T-helper 1 cell treated with Interleukin-12 subunit alpha and Interleukin-12 subunit beta and Interleukin-4 antibody, amounts not matched to agents 30 μg/mL and 1 μg/mL, for 36 hours (primary cell): ENCODE measurements around the gene HOXA5.

Experiments used
- H3K27ac Mint-ChIP-seq: one replicate; pipeline ENCODE4 v1.8.0; 2021; ENCODE audit warnings: mild to moderate bottlenecking, mixed read lengths
- H3K27me3 Mint-ChIP-seq: one replicate; pipeline ENCODE4 v1.8.0; 2021; ENCODE audit warnings: low read depth, mixed read lengths
- H3K36me3 Mint-ChIP-seq: one replicate; pipeline ENCODE4 v1.8.0; 2021; ENCODE audit warnings: low read depth, mixed read lengths
- H3K4me1 Mint-ChIP-seq: one replicate; pipeline ENCODE4 v1.8.0; 2021; ENCODE audit warnings: low read depth, mixed read lengths
- H3K4me3 Mint-ChIP-seq: one replicate; pipeline ENCODE4 v1.8.0; 2021; ENCODE audit warnings: mild to moderate bottlenecking, moderate library complexity, mixed read lengths
- H3K9me3 Mint-ChIP-seq: one replicate; pipeline ENCODE4 v1.8.0; 2021; ENCODE audit warnings: mixed read lengths

The HOXA5 gene

GRCh38 chr7:27152816-27153442 is 9.4 kb upstream of the HOXA5 start:
- Mint-ChIP-seq H3K36me3 (peaks cover 3% of the 10 kb centered on the region), H3K9me3 (no peaks in the 10 kb centered on the region), H3K4me1 (peaks cover 18% of the 10 kb centered on the region), H3K27me3 (peaks cover 95% of the 10 kb centered on the region), H3K4me3 (no peak overlapping the region), H3K27ac (peak overlapping the region; percentile 34)

GRCh38 chr7:27151931-27152815 is 8.7 kb upstream of the HOXA5 start, which contains the start of gene HOXA3:
Gene HOXA3 (minus strand): TSS chr7:27152583. CDS start chr7:27110640, 41,943 bp downstream.
- Mint-ChIP-seq H3K27ac (peak within 1 kb of the TSS; percentile 52), H3K27me3 (peaks cover 93% of the 10 kb centered on the region), H3K4me1 (peaks cover 17% of the 10 kb centered on the region)

GRCh38 chr7:27151341-27151930 is 8.0 kb upstream of the HOXA5 start:
- Mint-ChIP-seq H3K4me3 (peak overlapping the region; percentile 65), H3K27me3 (peaks cover 93% of the 10 kb centered on the region), H3K9me3 (no peaks in the 10 kb centered on the region), H3K27ac (peak overlapping the region; percentile 52), H3K36me3 (peaks cover 3% of the 10 kb centered on the region), H3K4me1 (peaks cover 17% of the 10 kb centered on the region)

More at GRCh38 chr7:27151931-27152815, 8.7 kb upstream of the HOXA5 start, which contains the start of gene HOXA3:
- H3K36me3 Mint-ChIP-seq = peaks cover 3% of the 10 kb centered on the region
- H3K9me3 Mint-ChIP-seq = no peaks in the 10 kb centered on the region
- H3K4me3 Mint-ChIP-seq = peak within 1 kb of the TSS; percentile 65

- Mint-ChIP-seq H3K9me3 (no peaks in the 10 kb centered on the region), H3K4me1 (peaks cover 17% of the 10 kb centered on the region), H3K27ac (peak overlapping the region; percentile 49), H3K36me3 (peaks cover 3% of the 10 kb centered on the region), H3K27me3 (peaks cover 94% of the 10 kb centered on the region), H3K4me3 (peak overlapping the region; percentile 65)
These were observed 7.3 kb upstream of the HOXA5 start for GRCh38 chr7:27150568-27151340.

GRCh38 chr7:27149842-27150567 is 6.5 kb upstream of the HOXA5 start:
- no peaks in the 10 kb centered on the region for H3K36me3 Mint-ChIP-seq
- H3K9me3 Mint-ChIP-seq = no peaks in the 10 kb centered on the region
- H3K27ac Mint-ChIP-seq = peak overlapping the region; percentile 49
- peaks cover 89% of the 10 kb centered on the region for H3K27me3 Mint-ChIP-seq
- peaks cover 14% of the 10 kb centered on the region for H3K4me1 Mint-ChIP-seq
- H3K4me3 Mint-ChIP-seq = peak overlapping the region; percentile 40

GRCh38 chr7:27148756-27149641 is 5.5 kb upstream of the HOXA5 start:
- H3K36me3 Mint-ChIP-seq = no peaks in the 10 kb centered on the region
- H3K4me3 Mint-ChIP-seq = no peak overlapping the region
- H3K27me3 Mint-ChIP-seq = peaks cover 80% of the 10 kb centered on the region
- H3K4me1 Mint-ChIP-seq = peaks cover 12% of the 10 kb centered on the region
- no peaks in the 10 kb centered on the region for H3K9me3 Mint-ChIP-seq
- no peak overlapping the region for H3K27ac Mint-ChIP-seq

- Mint-ChIP-seq H3K27me3 (peaks cover 72% of the 10 kb centered on the region), H3K9me3 (no peaks in the 10 kb centered on the region), H3K36me3 (no peaks in the 10 kb centered on the region), H3K4me1 (peaks cover 9% of the 10 kb centered on the region), H3K4me3 (no peak overlapping the region), H3K27ac (no peak overlapping the region)
These were observed 4.7 kb upstream of the HOXA5 start for GRCh38 chr7:27148031-27148755.

GRCh38 chr7:27147199-27148030 is 3.9 kb upstream of the HOXA5 start, which contains the start of gene HOXA6:
Gene HOXA6 (minus strand): TSS chr7:27147774. CDS start chr7:27147749, 25 bp downstream.
- Mint-ChIP-seq H3K36me3 (no peaks in the 10 kb centered on the region), H3K4me3 (no peak within 1 kb of the TSS), H3K27me3 (peaks cover 66% of the 10 kb centered on the region), H3K4me1 (peaks cover 9% of the 10 kb centered on the region), H3K9me3 (no peaks in the 10 kb centered on the region), H3K27ac (no peak within 1 kb of the TSS)

- no peak overlapping the region for H3K27ac Mint-ChIP-seq
- H3K9me3 Mint-ChIP-seq = no peaks in the 10 kb centered on the region
- peaks cover 7% of the 10 kb centered on the region for H3K4me1 Mint-ChIP-seq
- peaks cover 58% of the 10 kb centered on the region for H3K27me3 Mint-ChIP-seq
- no peak overlapping the region for H3K4me3 Mint-ChIP-seq
- no peaks in the 10 kb centered on the region for H3K36me3 Mint-ChIP-seq
These were observed 3.2 kb upstream of the HOXA5 start for GRCh38 chr7:27146491-27147198.

GRCh38 chr7:27145914-27146412 is 2.5 kb upstream of the HOXA5 start:
- no peaks in the 10 kb centered on the region for H3K36me3 Mint-ChIP-seq
- H3K27me3 Mint-ChIP-seq = peaks cover 52% of the 10 kb centered on the region
- no peak overlapping the region for H3K4me3 Mint-ChIP-seq
- H3K27ac Mint-ChIP-seq = no peak overlapping the region
- peaks cover 3% of the 10 kb centered on the region for H3K4me1 Mint-ChIP-seq
- H3K9me3 Mint-ChIP-seq = no peaks in the 10 kb centered on the region
